NCI-H128 (cell line): ENCODE data around the gene MYLK3.

Source experiments
- DNase-seq: peaks from one replicate; lab custom pipeline; 2025; ENCODE audit not compliant: unreplicated experiment; lab: John Stamatoyannopoulos, UW

The MYLK3 gene

DNA sequence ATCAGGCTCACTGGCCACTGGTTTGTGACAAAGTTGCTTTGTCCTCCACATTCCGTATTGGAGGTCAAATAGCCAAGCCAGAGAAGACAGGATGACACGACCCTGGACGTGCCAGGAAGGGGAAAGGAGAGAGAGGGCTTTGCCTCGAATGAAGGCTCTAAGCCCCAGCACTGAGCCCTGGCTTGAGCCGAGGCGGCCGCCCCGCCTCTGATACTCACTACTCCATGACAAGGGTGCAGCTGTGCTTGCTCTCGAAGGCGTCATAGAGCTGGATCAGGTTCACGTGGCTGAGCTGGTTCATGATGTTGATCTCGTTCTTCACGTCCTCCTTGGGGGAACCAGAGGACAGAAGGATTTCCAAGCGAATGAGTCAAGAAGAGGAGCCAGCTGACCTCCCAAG lies 19.3 kb downstream of the MYLK3 start:
- DNase-seq = no peak

DNA sequence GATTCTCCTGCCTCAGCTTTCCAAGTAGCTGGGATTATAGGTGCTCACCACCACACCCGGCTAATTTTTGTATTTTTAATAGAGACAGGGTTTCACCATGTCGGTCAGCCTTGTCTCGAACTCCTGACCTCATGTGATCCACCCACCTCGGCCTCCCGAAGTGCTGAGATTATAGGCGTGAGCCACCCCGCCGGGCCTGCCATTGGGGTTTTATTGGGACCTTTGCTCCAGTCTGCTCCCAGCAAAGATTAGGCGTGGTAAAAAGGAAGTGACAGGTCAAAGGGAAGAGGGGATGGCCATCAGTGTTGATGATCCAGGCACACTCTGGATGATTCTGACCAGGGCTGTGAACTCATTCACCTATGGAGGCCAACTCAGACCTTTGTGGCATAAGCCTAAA lies 20.5 kb downstream of the MYLK3 start:
- no peak for DNase-seq

DNA sequence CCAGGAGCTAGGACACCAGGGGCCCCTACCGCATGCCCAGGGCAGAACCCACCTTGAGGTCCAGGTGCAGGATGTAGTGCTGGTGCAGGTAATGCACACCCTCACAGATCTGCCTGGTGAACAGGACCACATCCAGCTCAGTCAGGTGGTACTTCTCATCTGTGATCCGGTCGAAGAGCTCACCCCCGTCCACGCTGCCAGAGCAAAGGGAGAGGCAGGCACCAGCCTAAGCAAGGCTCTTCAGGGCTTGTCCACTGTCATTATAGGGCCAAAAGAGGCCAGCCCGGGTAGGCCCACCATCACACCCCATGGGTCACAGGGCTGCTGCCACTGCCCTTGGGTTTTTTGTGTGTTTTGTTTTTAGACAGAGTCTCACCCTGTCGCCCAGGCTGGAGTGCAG lies 21.0 kb downstream of the MYLK3 start:
- no peak for DNase-seq

DNA sequence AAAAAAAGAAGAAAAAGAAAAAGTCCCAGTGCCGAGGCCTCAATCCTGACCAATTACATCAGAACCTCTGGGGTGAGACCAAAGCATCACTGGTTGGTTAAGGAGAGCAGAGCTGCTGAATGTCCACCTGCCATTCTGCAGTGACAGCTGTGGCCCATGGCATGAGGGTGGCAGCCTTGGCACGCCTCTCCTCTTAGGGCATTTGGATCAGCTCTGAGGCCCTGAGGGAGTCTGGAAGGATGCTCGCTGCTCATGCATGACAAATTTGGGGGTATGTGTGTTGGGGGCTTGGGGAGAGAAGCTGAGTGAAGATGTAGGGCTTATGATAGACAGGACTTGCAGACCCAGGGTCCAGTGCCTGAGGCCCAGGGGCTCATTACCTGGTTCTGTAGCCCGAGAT lies 26.3 kb downstream of the MYLK3 start:
- no peak for DNase-seq

DNA sequence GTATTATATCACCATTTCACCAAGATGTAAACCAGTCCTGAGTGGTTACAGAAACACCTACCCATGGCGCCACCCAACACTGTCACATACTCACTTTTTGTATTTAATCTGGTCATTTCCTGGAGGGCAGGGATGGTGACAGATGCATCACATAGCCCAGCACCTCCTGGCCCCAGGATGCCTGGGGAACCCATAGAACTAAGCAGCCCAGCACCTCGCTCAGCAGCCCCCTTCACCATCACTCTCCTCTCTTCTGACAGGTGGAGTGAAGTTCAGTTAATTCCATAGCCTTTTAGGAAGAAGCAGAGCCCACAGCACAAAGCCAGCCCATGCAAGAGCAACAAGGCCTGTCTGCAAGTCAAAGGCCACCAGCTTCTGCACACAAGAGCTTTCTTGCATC lies 27.5 kb downstream of the MYLK3 start:
- no peak for DNase-seq

DNA sequence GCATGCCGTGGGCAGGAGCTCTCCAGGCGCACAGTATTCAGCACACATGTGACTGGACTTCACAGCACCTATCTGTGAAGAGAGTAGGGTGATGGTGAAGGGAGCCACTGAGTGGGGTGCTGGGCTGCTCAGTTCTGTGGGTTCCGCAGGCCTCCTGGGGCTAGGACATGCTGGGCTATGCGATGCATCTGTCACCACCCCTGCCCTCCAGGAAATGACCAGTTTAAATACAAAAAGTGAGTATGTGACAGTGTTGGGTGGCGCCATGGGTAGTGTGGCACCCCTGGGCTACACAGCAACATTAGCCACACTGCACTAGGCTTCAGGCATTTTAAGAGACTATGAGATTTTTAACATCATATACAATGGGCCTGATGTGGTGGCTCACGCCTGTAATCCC lies 28.6 kb downstream of the MYLK3 start:
- no peak for DNase-seq

DNA sequence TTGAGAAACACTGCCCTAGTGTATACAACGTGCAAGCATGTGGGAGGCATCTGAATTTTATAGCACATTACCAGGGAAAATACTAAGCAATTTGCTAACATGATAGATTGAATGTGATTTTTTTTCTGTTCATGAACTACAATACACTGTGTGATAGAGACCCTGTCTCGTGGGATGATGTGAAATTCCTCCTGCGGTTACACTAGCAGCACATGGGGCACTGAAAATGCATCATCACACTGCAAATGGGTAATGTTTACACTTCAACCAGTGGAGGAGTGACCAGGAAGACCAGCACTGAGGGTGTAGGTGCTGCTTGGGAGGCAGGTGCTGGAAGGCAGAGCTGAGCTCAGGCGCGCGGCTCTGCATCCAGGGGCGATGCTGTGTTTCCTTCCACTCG lies 29.9 kb downstream of the MYLK3 start:
- no peak for DNase-seq

DNA sequence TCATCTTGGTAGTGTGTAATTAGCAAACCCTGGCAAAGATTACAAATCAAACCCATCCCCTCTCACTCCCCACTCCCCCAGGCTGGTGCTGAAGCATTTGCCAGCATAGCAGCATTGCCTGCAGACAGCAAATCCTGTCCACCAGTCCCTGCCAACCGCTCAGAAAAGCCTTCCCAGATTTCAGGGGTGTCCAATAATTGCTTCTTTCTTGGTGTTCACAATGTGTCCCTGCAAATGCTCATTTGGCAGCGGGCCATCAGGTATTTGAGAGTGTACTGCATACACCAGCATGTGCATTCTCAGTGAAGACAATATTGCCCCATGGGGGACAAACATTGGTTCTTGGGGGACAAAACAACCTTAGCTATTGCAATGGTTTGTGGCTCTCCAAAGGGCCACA lies 30.5 kb downstream of the MYLK3 start:
- DNase-seq = no peak

DNA sequence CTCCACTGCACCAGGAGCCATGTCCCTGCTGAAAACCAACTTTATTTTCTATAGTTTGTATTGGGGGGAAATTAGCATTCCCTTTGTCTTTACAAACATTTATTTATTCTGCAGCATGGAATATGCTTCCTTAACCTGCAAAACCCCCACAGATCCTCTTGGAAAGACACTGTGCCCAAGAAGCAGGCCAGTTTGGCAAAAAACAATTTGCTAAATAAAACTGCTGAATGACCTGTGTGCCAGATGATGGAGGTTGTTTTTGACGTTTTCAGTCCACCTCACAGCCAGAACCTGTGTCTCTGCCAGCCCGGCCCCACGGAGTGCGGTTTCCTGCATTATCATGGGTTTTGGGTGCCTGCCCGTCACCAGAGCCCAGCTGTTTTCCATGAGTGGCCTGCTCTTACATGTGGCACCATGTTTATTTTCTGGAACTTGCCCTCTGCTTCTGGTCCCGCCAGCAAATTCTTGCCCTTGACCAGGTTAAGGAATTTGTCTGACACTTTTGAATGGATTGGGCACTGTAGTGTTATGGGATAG lies 32.3 kb downstream of the MYLK3 start:
- no peak for DNase-seq

DNA sequence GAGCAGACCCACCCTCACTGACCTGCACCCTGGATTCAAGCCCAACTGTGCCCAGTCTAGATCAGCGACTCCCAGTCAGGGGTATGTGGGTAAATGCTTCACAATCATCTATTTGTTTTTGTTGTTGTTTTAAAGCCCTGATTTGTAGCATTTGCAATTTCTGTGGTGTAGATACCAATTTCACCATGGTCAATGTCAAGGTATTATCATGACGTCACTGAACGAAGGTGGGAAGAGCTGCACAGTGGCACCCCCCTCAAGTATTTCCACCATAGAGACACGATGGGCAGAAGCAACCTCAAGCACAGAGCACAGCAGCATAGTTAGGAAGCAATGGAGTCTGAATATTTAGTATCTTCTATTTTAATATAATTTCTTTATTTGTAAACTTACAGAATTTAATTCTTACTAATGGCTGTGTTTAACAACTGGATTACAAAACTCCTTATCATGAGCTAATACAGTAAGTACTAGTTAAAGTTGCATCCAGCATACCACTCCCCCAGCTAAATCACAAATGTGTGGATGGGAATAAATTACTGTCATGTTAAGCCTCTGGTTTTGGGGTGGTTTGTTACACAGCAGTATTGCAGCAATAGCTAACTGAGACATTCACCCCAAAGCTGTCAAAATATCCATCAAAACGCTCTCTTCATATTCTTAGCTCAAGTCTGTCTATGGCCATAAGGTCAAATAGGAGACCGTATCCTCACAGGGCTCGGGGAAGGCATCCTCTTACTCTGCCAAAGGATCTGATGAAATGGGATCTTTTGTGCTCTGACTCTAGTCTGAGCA lies 33.1 kb downstream of the MYLK3 start:
- no peak for DNase-seq

DNA sequence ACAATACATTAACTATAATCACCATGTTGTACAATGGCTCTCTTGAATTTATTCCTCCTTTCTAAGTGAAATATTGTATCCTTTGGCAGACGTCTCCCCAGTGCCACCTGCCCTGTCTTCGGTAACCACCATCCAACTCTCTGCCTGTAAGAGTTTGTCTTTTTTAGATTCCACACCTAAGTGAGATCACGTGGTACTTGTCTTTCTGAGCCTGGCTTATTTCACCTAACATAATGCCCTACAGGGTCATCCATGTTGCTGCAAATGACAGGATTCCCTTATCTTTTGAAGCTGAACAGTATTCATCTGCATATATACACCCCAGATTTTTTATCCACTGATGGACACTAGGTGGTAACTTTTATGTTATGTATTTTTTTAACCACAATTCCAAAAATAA lies 34.5 kb downstream of the MYLK3 start:
- no peak for DNase-seq

DNA sequence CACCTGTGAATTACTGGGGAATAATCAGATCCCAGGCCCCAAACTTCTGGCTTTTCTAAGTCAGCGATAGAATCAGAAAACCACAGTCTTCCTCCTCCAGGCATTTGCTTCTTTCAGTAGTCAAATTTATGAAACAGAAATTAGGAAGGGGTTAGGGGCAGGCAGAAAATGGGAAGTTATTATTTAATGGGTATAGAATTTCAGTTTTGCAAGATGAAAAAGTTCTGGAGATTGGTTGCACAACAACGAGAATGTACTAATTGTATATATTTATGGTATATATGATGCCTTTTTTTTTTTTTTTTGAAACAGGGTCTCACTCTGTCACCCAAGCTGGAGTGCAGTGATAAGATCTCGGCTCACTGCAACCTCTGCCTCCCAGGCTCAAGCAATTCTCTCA lies 35.2 kb downstream of the MYLK3 start:
- DNase-seq = no peak

DNA sequence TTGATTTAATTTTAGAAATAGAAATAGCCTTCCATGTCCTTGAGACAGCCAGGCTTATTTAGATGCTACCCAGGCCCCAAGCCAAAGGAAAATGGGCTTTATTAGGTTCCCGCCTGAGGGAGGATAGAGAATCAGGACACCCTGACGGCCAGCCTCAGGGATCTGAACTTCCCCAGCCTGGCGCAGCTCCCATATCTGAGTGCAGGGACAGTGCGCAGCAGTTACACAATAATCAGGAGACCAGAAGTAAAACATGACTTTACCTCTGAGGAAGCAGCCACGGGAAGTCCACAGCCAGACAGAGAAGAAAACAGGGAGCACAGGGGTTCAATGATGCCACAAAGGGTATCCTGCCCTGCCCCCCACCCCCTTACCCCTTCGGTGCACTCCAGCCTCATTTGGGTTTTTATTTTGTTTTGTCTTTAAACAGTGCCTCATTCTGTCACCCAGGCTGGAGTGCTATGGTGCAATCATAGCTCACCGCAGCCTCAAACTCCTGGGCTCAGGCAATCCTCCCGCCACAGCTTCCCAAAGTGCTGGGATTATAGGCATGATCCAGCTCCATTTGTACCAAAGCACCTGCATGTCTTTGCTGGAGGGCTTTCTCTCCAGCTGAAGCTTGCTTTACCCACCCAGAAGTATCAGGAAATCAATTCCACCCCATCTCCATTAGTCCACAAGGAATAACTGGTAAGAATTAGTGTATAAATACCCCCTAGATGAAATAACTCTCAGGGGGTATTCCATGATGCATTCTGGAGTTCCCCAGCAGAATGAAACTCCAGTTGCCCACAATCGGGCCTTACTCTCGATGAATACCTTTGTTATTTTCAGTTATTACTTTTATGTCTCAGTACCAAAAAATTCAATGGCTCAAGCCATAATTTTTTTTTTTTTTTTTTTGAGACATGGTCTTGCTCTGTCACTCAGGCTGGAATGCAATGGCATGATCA lies 36.8 kb downstream of the MYLK3 start:
- no peak for DNase-seq

DNA sequence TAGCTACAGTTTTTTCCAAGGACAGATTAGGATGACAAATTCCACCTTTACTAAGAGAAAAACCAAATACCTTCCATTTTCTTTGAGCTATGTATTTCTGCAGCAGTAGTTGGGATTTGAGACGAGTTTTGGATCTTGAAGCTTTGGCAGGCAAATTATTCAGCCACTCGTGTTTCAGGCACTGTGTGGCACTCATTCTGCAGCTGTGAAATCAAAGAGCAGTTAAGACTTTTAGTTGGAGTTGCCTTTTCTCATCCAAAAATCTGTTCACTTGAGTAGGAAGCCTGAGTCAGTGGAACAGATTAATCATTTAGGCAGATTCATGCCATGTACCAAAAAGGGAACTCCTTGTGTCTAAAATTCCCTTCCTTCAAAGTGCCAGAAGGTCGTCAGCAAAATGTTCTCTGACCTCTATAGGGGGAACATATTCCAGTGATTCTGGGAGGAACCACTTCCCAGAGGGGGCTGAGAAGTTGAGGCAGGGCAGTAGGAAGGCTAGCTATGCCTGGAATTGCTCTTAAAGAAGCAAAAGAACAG lies 38.6 kb downstream of the MYLK3 start:
- DNase-seq = no peak

DNA sequence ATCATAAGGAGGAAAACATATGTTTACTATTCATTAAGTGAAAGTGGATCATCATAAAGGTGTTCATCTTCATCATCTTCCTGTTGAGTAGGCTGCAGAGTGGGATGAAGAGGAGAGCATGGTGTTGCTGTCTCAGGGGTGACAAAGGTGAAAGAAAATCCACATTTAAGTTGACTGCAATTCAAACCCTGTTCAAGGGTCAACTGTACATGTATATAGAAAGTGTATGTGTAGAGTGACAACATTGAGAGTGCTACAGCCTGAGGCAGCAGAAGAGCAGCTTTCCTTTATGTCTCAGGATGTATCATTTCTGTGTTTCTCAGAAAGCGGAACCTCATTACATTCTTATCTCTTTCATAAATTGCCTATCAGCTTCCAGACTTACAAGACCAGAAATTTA lies 41.5 kb downstream of the MYLK3 start:
- no peak for DNase-seq

DNA sequence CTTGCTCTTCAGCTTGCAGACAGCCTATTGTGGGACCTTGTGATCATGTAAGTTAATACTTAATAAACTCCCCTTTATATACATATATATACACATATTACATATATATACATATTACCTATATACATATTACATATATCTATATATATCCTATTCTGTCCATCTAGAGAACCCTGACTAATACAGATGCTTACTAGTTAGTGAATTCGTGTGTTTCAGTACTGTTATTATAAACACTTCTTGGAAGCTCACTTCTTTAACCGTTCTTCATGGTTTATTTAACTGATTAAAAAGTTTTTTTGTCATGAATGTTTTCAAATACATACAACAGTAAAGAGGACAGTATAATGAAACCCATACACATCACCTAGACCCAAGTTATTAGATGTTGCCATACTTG lies 46.1 kb downstream of the MYLK3 start:
- DNase-seq = no peak

DNA sequence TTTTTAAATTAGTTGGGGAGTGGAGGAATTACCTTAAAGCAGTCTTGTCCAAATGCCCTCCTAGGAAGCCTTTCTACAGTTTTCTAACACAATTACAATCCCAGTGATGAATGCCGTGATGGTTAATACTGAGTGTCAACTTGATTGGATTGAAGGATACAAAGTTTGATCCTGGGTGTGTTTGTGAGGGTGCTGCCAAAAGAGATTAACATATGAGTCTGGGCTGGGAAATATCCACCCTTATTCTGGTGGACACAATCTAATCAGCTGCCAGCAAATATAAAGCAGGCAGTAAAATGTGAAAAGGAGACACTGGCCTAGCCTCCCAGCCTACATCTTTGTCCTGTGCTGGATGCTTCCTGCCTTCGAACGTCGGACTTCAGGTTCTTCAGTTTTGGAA lies 46.5 kb downstream of the MYLK3 start:
- no peak for DNase-seq

DNA sequence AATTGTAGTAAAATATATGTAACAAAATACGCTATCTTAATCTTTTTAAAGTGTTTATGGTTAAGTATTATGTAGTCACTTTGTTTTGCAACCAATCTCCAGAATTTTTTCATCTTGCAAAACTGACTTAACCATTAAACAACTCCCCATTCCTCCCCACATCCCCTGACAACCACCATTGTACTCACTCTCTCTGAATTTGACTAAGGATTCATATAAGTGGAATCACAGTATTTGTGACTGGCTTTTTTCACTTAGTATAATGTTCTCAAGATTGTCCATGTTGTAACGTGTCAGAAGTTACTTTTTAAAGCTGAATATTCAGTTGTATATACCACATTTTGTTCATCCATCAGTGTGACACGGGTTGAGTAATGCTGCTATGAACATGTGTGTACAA lies 48.1 kb downstream of the MYLK3 start:
- no peak for DNase-seq

DNA sequence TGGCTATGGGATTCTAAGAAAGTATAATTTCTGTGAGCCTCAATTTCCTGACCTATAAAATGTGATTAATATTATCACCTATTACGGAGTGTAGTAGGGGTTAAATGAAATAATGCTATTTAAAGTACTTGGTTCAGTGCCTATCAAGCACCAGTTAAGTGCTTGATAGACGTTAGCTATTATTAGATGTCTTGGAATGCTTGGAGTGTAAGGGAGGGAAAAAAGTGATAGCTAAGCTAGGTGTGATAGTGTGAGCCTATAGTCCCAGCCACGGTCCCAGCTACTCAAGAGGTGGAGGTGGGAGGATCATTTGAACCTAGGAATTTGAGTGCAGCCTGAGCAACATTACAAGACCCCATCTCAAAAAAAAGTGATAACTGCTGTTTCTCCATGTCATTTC lies 51.2 kb downstream of the MYLK3 start:
- DNase-seq = no peak

DNA sequence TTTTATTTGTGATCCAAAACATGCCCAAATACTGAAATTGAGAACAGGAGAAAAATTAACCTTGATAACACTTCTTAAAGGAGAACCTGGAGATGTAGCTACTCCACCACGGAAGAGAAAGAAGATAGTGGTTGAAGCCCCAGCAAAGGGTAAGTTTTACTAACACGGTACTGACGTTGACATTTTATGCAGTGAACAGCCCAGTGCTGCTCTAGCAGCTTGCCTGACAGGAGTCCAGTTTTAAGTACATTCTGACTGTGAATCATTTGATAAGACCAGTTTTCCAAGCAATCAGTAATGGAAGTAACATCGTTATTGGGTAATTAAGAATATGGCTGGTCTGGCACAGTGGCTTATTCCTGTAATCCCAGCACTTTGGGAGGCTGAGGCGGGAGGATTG lies 52.2 kb downstream of the MYLK3 start:
- no peak for DNase-seq

DNA sequence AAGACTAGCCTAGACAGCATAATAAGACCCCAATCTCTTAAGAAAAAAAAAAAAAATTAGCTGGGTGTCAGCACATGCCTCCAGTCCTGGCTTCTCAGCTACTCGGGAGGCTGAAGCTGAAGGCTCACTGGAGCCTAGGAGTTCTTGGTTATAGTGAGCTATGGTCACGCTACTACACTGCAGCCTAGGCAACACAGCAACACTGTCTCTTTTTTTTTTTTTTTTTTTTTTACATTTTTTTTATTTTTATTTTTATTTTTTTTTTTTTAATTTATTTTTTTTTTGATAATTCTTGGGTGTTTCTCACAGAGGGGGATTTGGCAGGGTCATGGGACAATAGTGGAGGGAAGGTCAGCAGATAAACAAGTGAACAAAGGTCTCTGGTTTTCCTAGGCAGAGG lies 54.5 kb downstream of the MYLK3 start:
- DNase-seq = no peak

DNA sequence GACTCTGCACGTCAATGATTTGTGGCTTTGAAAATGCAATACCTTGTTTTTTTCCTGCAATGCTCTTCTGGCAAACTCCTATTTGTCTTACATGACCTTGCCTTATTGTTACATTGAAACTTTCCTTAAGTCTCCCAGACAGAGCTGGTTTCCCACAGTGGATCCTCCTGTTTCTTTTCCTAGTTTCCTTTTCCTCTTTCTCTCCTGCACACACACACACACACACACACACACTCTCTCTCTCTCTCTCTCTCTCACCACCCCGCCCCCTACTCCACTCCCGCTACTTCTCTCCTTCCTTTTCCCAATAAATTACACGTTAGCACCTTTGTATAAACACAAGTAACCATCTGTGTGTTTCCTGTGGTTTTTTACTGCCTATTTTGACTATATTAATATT lies 56.4 kb downstream of the MYLK3 start:
- no peak for DNase-seq
